HepG2 (cell line): ENCODE results near the gene ZFPM1. TPM values are rescaled to one million over a fixed set of nuclear protein-coding genes. Genes with fewer than 3 reads are reported as not detected.

Experiments
- ATAC-seq: fragments of 200-7000 bp; cut with Tn5 transposase; 3 replicates; pipeline ENCODE4 v1.9.1; 2020; ENCODE audit warnings: mild to moderate bottlenecking, moderate library complexity
- BruUV-seq: library from RNA; stranded (reverse); fragments of 400-500 nt; replicated peaks from 2 replicates; lab custom pipeline; 2021; lab: Mats Ljungman, UMichigan
- CTCF ChIA-PET: fragments of 300-600 bp; formaldehyde crosslinking; extraction: SDS; loops from one replicate; lab custom pipeline; 2021; ENCODE audit warnings: low total read pairs, inconsistent platforms, low intra/inter-chr PET ratio; lab: Yijun Ruan, JAX
- POLR2A ChIA-PET: fragments of 350-600 bp; sonication (Branson Sonifier 250); formaldehyde crosslinking; loops from one replicate; lab custom pipeline; 2020; ENCODE audit warnings: antibody characterized with exemption, inconsistent platforms; lab: Yijun Ruan, JAX
- DNase-seq: peaks from one replicate; pipeline ENCODE4 v3.0.0-alpha.2; 2015; ENCODE audit warnings: low spot score
- FAIRE-seq: peaks from 3 replicates; lab custom pipeline; 2011; peaks lifted over from hg19 to GRCh38; lab: Jason Lieb, UNC
- H2AFZ ChIP-seq: one replicate; pipeline ENCODE4 v1.6.1; 2011; ENCODE audit warnings: low read length, inconsistent platforms
- H3K27ac ChIP-seq: fragments of 300-600 bp; 3 replicates; pipeline ENCODE4 v1.8.0; 2011; ENCODE audit warnings: mixed run types, mild to moderate bottlenecking, mixed read lengths, low read length, inconsistent platforms; ENCODE audit not compliant: insufficient read depth; ENCODE audit errors: extremely low read length
- H3K27me3 ChIP-seq, 2 experiments: fragments of 200-600 bp in 1 of 2; 2 replicates in 1 of 2; 3 replicates in 1 of 2; pipeline versions ENCODE4 v1.6.0 to v1.8.0; 2011; ENCODE audit warnings: low read length in 2 of 2, mild to moderate bottlenecking in 2 of 2, moderate library complexity in 2 of 2, inconsistent platforms in 1 of 2; ENCODE audit not compliant: insufficient read depth in 2 of 2, control insufficient read depth in 1 of 2
- H3K36me3 ChIP-seq, 2 experiments: fragments of 200-600 bp in 1 of 2; replicated peaks in 1 of 2; 2 replicates in 1 of 2; 3 replicates in 1 of 2; pipeline versions ENCODE4 v1.5.1 to v1.8.0; 2011; ENCODE audit warnings: low read length in 2 of 2, inconsistent platforms in 1 of 2; ENCODE audit not compliant: insufficient read depth in 2 of 2, control insufficient read depth in 1 of 2
- H3K4me1 ChIP-seq: 2 replicates; pipeline ENCODE4 v1.5.1; 2012; ENCODE audit warnings: low read length, inconsistent platforms; ENCODE audit not compliant: insufficient read depth
- H3K4me2 ChIP-seq: 2 replicates; pipeline ENCODE4 v1.6.0; 2011; ENCODE audit warnings: low read depth, low read length, inconsistent platforms
- H3K4me3 ChIP-seq, 3 experiments: fragments of 200-600 bp in 1 of 3; sonication (generic), shearing (Covaris generic) in 1 of 3; replicated peaks in 1 of 3; 2 replicates each; pipeline ENCODE4 v1.5.1; 2011 to 2016; ENCODE audit warnings: low read length in 3 of 3, inconsistent platforms in 2 of 3, low read depth in 2 of 3, mild to moderate bottlenecking in 2 of 3, control low read depth in 1 of 3, mixed read lengths in 1 of 3; ENCODE audit not compliant: insufficient read depth in 1 of 3
- H3K79me2 ChIP-seq: one replicate; pipeline ENCODE4 v1.6.1; 2011; ENCODE audit warnings: low read length, inconsistent platforms; ENCODE audit not compliant: insufficient read depth
- H3K9ac ChIP-seq: 2 replicates; pipeline ENCODE4 v1.6.0; 2011; ENCODE audit warnings: mild to moderate bottlenecking, low read depth, low read length, inconsistent platforms; ENCODE audit not compliant: insufficient read depth
- H3K9me3 ChIP-seq: 2 replicates; pipeline ENCODE4 v1.5.1; 2012; ENCODE audit warnings: mild to moderate bottlenecking, low read length
- H4K20me1 ChIP-seq: 2 replicates; pipeline ENCODE4 v1.6.0; 2011; ENCODE audit warnings: inconsistent platforms, mild to moderate bottlenecking, low read length, moderate library complexity; ENCODE audit not compliant: insufficient read depth
- HNRNPUL1 ChIP-seq: fragments of 200-400 bp; formaldehyde crosslinking; IDR thresholded peaks from 2 replicates; pipeline ENCODE4 v1.6.1; 2017; ENCODE audit warnings: low read depth, mild to moderate bottlenecking, low read length, moderate library complexity
- IRF2 ChIP-seq: IDR thresholded peaks from 2 replicates; pipeline ENCODE4 v1.6.1; 2018; ENCODE audit warnings: missing genetic modification reagents, missing compliant biosample characterization
- MAFG ChIP-seq: sonication (generic); formaldehyde crosslinking; IDR thresholded peaks from 2 replicates; pipeline ENCODE4 v1.5.1; 2020; ENCODE audit warnings: mild to moderate bottlenecking, missing genetic modification reagents
- MAFK ChIP-seq, 2 experiments: IDR thresholded peaks in 1 of 2; conservative IDR thresholded peaks in 1 of 2; 2 replicates each; pipeline ENCODE4 v1.6.1; 2011; ENCODE audit warnings: improper control_type of control experiment in 2 of 2, low read length in 2 of 2
- ZNF207 ChIP-seq: fragments of 450-650 bp; IDR thresholded peaks from 2 replicates; pipeline ENCODE4 v1.6.1; 2016; ENCODE audit warnings: antibody characterized with exemption, borderline replicate concordance
- whole genome bisulfite sequencing: methylation state at CpG from one replicate; pipeline ENCODE4 v1.1.6; 2017; ENCODE audit warnings: low lambda C conversion rate; 5-methylcytosine and 5-hydroxymethylcytosine counted together
- in situ Hi-C: cut with HindIII; loops from 2 replicates; pipeline ENCODE4 v1.10.0; 2017; ENCODE audit warnings: low pct_unique_long_range_greater_than_20kb; ENCODE audit not compliant: extremely low pct_ligation_motif_present
- intact Hi-C: fragments of 100-400 bp; cut with micrococcal nuclease; formaldehyde crosslinking; loops from one replicate; pipeline ENCODE4 v1.10.0; 2022; ENCODE audit not compliant: unreplicated experiment
- polyA plus RNA-seq, 8 experiments: library from polyadenylated mRNA; depleted of rRNA in 3 of 8; stranded (reverse) in 7 of 8; unstranded in 1 of 8; fragments of >200 nt; fragmentation: Illumina TruSeq in 4 of 8; extraction: Trizol in 4 of 8; gene quantifications; 2 replicates each; pipeline versions ENCODE4 v1.2.1 to v1.2.3, GENCODE V29; 2011 to 2016; ENCODE audit warnings: low read depth in 4 of 8, missing spikeins in 1 of 8, mixed read lengths in 1 of 8; ENCODE audit not compliant: insufficient read depth in 1 of 8
- total RNA-seq, 5 experiments: library from RNA; depleted of rRNA; stranded (reverse); fragments of >200 nt; fragmentation: Illumina TruSeq; extraction: Trizol; gene quantifications; 2 replicates each; pipeline ENCODE4 v1.2.3, GENCODE V29; 2016; ENCODE audit warnings: low read depth in 1 of 5
- TF ChIP-seq, protein P1 (sequence below): sonication (generic); formaldehyde crosslinking; IDR thresholded peaks from 2 replicates; pipeline ENCODE4 v1.9.0; 2021; ENCODE audit warnings: mild to moderate bottlenecking, missing genetic modification reagents
- TF ChIP-seq, protein P2 (sequence below): sonication (generic); formaldehyde crosslinking; IDR thresholded peaks from 2 replicates; pipeline ENCODE4 v1.4.0; 2020; ENCODE audit warnings: mild to moderate bottlenecking, missing genetic modification reagents

The ZFPM1 gene
- total and polyA plus RNA-seq, 2 of the 13 experiments (the other 11 are each of a cell fraction or from before 2014, with no cell fraction given): 1.3 to 3.8 TPM

DNA sequence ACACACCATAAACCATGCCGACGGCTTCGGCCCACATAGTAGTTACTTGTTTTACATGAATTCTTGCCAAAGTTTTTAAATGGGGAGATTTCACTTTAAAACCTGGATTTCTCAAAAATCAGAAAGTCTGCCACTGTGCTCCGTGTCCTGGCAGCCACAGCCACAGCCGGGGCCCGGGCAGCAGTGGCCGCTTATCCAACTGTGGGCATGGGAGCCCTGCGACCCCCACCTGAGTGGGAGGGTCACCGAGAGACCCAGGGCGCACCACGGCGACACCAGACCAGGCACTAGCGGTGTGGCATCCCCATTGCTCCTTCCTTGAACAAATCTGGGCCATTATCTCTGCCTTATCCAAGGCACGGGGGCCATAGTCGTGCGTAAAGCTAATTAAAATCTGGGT is 40.3 kb upstream of the ZFPM1 start:
- no peak for TF ChIP-seq ZNF207
- TF ChIP-seq MAFG (CRISPR knock-in tag): no peak
- TF ChIP-seq HNRNPUL1: no peak
- TF ChIP-seq, protein P1, sequence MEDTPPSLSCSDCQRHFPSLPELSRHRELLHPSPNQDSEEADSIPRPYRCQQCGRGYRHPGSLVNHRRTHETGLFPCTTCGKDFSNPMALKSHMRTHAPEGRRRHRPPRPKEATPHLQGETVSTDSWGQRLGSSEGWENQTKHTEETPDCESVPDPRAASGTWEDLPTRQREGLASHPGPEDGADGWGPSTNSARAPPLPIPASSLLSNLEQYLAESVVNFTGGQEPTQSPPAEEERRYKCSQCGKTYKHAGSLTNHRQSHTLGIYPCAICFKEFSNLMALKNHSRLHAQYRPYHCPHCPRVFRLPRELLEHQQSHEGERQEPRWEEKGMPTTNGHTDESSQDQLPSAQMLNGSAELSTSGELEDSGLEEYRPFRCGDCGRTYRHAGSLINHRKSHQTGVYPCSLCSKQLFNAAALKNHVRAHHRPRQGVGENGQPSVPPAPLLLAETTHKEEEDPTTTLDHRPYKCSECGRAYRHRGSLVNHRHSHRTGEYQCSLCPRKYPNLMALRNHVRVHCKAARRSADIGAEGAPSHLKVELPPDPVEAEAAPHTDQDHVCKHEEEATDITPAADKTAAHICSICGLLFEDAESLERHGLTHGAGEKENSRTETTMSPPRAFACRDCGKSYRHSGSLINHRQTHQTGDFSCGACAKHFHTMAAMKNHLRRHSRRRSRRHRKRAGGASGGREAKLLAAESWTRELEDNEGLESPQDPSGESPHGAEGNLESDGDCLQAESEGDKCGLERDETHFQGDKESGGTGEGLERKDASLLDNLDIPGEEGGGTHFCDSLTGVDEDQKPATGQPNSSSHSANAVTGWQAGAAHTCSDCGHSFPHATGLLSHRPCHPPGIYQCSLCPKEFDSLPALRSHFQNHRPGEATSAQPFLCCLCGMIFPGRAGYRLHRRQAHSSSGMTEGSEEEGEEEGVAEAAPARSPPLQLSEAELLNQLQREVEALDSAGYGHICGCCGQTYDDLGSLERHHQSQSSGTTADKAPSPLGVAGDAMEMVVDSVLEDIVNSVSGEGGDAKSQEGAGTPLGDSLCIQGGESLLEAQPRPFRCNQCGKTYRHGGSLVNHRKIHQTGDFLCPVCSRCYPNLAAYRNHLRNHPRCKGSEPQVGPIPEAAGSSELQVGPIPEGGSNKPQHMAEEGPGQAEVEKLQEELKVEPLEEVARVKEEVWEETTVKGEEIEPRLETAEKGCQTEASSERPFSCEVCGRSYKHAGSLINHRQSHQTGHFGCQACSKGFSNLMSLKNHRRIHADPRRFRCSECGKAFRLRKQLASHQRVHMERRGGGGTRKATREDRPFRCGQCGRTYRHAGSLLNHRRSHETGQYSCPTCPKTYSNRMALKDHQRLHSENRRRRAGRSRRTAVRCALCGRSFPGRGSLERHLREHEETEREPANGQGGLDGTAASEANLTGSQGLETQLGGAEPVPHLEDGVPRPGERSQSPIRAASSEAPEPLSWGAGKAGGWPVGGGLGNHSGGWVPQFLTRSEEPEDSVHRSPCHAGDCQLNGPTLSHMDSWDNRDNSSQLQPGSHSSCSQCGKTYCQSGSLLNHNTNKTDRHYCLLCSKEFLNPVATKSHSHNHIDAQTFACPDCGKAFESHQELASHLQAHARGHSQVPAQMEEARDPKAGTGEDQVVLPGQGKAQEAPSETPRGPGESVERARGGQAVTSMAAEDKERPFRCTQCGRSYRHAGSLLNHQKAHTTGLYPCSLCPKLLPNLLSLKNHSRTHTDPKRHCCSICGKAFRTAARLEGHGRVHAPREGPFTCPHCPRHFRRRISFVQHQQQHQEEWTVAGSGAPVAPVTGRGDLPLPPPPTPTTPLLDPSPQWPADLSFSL (CRISPR knock-in tag): no peak
- no peak for TF ChIP-seq MAFK (conservative IDR thresholded peaks at IDR 0.05 in 1 of 2, IDR thresholded peaks at IDR 0.05 in 1 of 2; ENCODE audit: low read length in 2 of 2)
- TF ChIP-seq IRF2 (CRISPR knock-in tag): no peak
- TF ChIP-seq, protein P2, sequence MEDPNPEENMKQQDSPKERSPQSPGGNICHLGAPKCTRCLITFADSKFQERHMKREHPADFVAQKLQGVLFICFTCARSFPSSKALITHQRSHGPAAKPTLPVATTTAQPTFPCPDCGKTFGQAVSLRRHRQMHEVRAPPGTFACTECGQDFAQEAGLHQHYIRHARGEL (CRISPR knock-in tag): no peak
- intact Hi-C loops: no loop called here
- 30% methylated on average over 11 of the region's 16 CpGs for WGBS
- H3K4me2 ChIP-seq: no peak overlapping the region
- H3K79me2 ChIP-seq: no peaks in the 10 kb centered on the region
- peaks cover 26 to 67% of the 10 kb centered on the region in 2 experiments for H3K27me3 ChIP-seq
- ChIA-PET POLR2A (no interaction called here), CTCF (no interaction called here)
- in situ Hi-C loops: no loop called here
- no peak for ATAC-seq
- no peak for FAIRE-seq
- H2AFZ ChIP-seq: no peak overlapping the region
- no peaks in the 10 kb centered on the region; the same call in 1 of the 2 replicates for H4K20me1 ChIP-seq
- no peaks in the 10 kb centered on the region for H3K36me3 ChIP-seq
- H3K4me3 ChIP-seq: no peak overlapping the region
- H3K4me1 ChIP-seq: no peaks in the 10 kb centered on the region
- no peak overlapping the region for H3K9ac ChIP-seq
- DNase-seq: no peak
- BruUV-seq: no TSS peak
- H3K9me3 ChIP-seq: no peaks in the 10 kb centered on the region
- H3K27ac ChIP-seq: no peak overlapping the region
